HG02642 (cell line): ENCODE measurements around the gene SWAP70.
A peak's percentile ranks its signal among the peaks of the same experiment; 100 is the strongest.
"Not testable (repeated sequence)": the region's sequence is repeated elsewhere in the genome, so short reads cannot be mapped to it uniquely, and the experiment has no call there.

Experiments
- ATAC-seq: cut with Tn5 transposase; IDR thresholded peaks from one replicate; pipeline ENCODE4 v1.9.1; 2021; ENCODE audit warnings: mild to moderate bottlenecking; ENCODE audit not compliant: unreplicated experiment, poor library complexity

The SWAP70 gene

GRCh38 chr11:9688716-9689511 lies 25.0 kb downstream of the SWAP70 start:
- ATAC-seq: peak; percentile 75

GRCh38 chr11:9689721-9690120 lies 25.8 kb downstream of the SWAP70 start:
- peak; percentile 12 for ATAC-seq

- no peak for ATAC-seq
Measured at GRCh38 chr11:9691865-9692264, 28.0 kb downstream of the SWAP70 start.

DNA sequence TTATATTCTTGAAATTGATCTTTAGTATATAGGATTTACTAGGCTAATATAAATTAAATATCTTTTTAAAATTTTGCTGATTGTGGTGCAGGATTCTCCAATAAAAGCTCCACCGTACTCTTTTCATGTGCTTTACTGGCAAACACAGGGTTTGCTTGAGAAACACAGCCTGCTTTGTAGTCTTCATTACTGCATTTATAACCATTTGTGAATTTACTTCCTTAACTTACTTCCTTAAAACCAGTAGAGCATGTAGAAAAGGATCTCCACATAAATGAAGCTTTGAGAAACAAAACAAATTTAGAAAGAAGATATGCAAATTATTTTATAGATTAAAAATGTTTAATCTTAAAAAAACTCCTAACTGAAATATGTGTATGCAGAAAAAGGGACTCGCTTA lies 28.8 kb downstream of the SWAP70 start:
- ATAC-seq: no peak

GRCh38 chr11:9693801-9694553 lies 30.1 kb downstream of the SWAP70 start:
- no peak for ATAC-seq

- ATAC-seq: not testable (repeated sequence)
Measured at GRCh38 chr11:9695228-9695627, 31.4 kb downstream of the SWAP70 start.

GRCh38 chr11:9697766-9698165 lies 33.9 kb downstream of the SWAP70 start:
- no peak for ATAC-seq

- no peak for ATAC-seq
Measured at GRCh38 chr11:9700105-9700801, 36.4 kb downstream of the SWAP70 start.

DNA sequence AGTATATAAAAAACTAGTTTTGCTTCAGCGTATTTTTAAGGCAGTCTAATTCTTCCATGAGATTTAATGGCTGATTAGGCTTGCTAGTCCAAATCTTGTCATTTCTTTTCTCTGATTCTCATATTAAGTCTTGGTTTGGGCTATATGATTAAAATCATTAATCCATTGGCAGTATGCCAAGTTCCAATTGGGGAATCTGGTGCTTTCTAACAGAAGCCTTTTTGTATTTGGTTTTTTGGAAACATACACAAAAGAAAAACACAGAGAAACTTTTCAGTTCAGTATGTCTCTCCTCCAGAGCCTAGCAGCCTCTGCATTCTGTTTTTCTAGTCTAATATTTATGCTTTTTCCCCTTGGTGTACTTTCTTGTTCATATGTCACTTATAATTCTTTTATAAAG lies 37.9 kb downstream of the SWAP70 start:
- ATAC-seq: no peak

DNA sequence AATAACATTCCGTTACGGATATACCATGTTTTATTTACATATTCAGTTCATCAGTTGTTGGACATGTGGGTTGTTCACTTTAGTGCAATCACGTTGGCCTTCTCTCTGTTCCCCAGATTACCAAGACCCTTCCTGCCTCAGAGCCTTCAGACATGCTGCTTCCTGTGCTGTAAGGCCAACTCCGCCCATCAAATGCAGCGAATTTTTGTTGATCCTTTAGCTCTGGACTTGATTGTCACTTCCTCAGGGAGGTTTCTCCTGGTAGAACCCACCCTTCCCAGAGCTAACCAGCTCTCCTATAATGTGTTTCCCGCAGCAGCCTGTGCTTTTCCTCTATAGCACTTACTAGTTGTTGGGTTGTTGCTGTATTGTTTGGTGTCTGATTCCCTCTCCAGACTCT lies 39.4 kb downstream of the SWAP70 start:
- no peak for ATAC-seq

GRCh38 chr11:9704037-9704436 lies 40.2 kb downstream of the SWAP70 start:
- ATAC-seq: no peak

DNA sequence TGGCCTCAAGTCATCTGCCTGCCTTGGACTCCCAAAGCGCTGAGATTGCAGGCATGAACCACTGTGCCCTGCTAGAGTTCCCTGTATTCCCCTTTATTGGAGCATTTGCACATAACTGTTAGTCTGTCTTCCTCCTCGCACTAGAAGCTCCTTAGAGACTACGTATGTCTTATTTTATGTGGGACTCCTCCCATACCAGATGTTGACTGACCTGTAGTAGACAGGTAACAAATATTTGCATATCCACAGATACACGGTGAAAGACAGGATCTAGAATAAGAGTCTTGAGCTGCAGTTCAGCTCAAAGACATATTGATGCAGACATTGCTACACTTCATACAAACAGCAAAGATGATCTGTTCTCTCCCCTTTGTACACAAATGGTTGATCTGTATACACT lies 40.7 kb downstream of the SWAP70 start:
- ATAC-seq: no peak

DNA sequence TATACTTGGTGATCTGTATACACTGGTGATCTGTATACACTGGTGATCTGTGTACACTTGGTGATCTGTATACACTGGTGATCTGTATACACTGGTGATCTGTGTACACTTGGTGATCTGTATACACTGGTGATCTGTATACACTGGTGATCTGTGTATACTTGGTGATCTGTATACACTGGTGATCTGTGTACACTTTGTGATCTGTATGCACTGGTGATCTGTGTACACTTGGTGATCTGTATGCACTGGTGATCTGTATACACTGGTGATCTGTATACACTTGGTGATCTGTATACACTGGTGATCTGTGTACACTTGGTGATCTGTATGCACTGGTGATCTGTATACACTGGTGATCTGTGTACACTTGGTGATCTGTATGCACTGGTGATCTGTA lies 41.5 kb downstream of the SWAP70 start:
- not testable (repeated sequence) for ATAC-seq

- ATAC-seq: no peak
Measured at GRCh38 chr11:9708544-9708943, 44.7 kb downstream of the SWAP70 start.

GRCh38 chr11:9710223-9710622 lies 46.3 kb downstream of the SWAP70 start:
- no peak for ATAC-seq

- ATAC-seq: no peak
Measured at GRCh38 chr11:9710852-9711251, 47.0 kb downstream of the SWAP70 start.

DNA sequence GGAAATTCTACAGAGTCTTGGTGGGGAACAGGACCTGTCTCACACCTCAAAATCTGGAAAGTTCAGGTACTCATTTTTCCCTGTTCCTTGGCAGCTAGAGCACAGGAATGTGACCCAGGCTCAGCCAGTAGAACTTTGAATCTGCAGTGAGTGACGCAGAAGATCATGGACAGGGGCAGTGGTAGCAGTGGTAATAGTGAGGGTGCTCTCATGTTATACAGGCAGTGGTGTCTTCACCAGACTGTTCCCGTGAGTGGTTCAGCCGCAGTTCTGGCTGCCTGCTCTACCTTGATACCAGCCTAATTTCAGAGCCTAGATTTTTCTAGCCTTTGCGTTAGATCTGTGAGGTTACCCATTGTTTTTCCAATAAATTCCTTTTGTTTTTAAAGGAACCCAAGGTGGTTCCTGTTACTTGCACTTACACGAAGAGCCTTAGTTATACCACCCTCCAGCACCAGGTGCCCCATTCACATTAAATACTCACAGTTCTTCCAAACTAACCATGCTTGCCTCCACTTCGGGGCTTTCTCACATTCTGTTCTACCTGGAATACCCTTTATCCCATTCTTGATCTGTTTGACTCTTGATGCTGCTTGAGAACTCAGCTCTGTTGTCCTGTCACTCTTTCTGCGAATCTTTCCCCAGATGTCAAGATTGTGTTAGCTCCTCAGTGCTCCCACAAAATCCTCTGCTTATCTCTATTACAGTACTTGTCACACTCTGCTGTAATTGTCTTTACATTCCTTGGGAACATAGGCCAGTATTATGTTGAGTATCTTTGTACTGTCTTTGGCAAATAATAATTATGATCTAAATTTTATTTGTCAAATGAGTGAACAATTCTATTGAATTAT lies 47.8 kb downstream of the SWAP70 start:
- ATAC-seq: no peak

DNA sequence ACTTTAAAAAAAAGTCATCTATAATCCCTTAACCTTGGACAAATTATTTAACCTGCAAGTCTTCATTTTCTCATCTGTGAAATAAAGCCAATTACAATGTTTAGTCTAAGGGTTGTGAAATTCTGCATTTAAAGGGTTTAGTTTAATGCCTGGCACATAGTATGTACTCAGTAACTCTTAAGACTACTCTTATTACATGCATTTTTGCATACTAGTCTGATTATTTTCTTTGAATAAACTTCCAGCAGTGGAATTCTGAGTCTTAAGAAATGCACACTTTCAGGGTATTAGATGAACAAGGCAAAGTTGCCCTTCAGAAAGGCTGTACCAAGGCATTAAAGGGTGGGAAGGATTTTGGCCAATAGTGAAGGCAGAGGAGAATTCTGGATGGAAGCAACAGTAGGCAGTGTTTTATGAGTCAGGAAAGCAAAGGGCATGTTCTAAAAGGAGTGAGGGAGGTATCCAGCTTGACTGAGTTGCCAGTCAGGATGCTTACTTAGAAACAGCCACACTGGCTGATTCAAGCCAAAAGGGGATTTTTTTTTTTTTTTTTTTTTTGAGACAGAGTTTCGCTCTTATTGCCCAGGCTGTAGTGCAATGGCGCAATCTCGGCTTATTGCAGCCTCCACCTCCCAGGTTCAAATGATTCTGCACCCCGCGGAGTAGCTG lies 50.5 kb downstream of the SWAP70 start:
- no peak for ATAC-seq

DNA sequence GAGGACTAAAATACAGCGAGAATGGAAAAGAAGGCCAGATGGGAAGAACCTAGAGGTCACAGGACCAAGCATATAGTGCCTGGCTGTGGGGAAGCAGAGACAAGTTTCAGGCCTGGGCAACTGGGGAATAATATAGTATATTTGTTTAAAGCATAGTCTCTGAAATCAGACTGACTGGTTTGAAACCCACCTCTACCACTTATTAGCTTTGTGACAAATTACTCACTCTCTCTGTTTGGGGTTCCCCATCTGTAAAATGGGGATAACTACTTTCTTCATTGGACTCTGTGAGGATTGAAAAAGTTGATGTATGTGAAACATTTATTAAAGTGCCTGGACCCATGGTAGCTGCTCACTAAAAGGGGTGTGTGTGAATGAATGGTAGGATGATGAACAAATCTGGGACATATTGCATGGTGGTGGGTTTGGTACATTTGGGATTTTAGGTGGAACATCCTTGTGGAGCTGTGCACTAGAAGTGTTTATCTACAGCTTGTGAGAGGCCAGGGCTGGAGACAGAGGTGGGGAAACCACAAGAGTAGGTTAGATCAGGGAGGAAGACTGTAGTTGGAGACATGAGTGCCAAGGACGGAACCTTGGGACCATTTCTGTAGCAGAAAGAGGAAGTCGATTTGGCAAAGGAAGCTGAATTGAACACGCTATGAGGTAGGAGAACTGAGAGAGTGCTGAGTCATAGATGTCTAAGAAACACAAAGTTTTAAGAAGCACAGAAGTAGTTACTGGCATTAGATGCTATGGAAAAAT lies 52.6 kb downstream of the SWAP70 start:
- ATAC-seq: peak; percentile 77
